Right cardiac atrium (tissue), 5 donors: Measurements from ENCODE around the gene VPS13D. TPM values are rescaled to one million over a fixed set of nuclear protein-coding genes. Genes with fewer than 3 reads are reported as not detected.
A peak's percentile ranks its signal among the peaks of the same experiment; 100 is the strongest.

Experiments used
- ATAC-seq, 2 donors: fragments of 200-7000 bp; cut with Tn5 transposase; one replicate each; pipeline versions ENCODE4 v1.8.0 to v1.9.1; 2020; ENCODE audit warnings: moderate library complexity in 2 of 2, mild to moderate bottlenecking in 1 of 2
- DNase-seq, 3 donors: peaks; one replicate each; pipeline ENCODE4 v3.0.0-alpha.2; 2020
- H3K27ac ChIP-seq: one replicate; pipeline ENCODE4 v1.5.1; 2013; ENCODE audit warnings: mild to moderate bottlenecking, low read length, control low read depth, moderate library complexity
- H3K27me3 ChIP-seq: one replicate; pipeline ENCODE4 v1.6.1; 2013; ENCODE audit not compliant: control insufficient read depth, insufficient read depth
- H3K4me1 ChIP-seq: one replicate; pipeline ENCODE4 v1.6.1; 2013; ENCODE audit warnings: low read length; ENCODE audit not compliant: control insufficient read depth, insufficient read depth
- H3K4me3 ChIP-seq: one replicate; pipeline ENCODE4 v1.5.1; 2013; ENCODE audit warnings: low read length, control low read depth
- H3K9me3 ChIP-seq: one replicate; pipeline ENCODE4 v1.6.1; 2013; ENCODE audit warnings: low read length; ENCODE audit not compliant: control insufficient read depth
- WGBS: extraction: QIAGEN DNeasy Blood & Tissue Kit; methylation state at CpG from one replicate; pipeline ENCODE4 v1.1.7; 2013; 5-methylcytosine and 5-hydroxymethylcytosine counted together
- intact Hi-C, 4 donors: fragments of 100-400 bp; cut with DNase I; formaldehyde crosslinking; loops; one replicate each; pipeline versions ENCODE4 v1.11.0 to v1.14.0; 2022 to 2023
- polyA plus RNA-seq: library from polyadenylated mRNA; stranded (reverse); fragments of 200-250 nt; gene quantifications from one replicate; pipeline ENCODE4 v1.2.3, GENCODE V29; 2013
- total RNA-seq, 4 donors: library from RNA; stranded (reverse); fragmentation: NEBNext Ultra II Directional; extraction: Animal tissue kit (Norgen Biotek cat#: 25700); gene quantifications; one replicate each; pipeline ENCODE4 v1.2.1, GENCODE V29; 2021
- donor health status: healthy with polysubstance abuse.
- donor health status: DM: no; HTN: yes; CAD: no.
- donor health status: DM: no; HTN: no; CAD: no.
- donor health status: DM: no; HTN: yes; CAD: no; lungs with severe emphysema.
- donor health status: DM: yes; HTN: yes; CAD: no.

VPS13D gene
- total and polyA plus RNA-seq, 5 donors, result 25.8 to 56.4 (median 54.8) TPM

GRCh38 chr1:12346483-12347151 is 116.8 kb downstream of the VPS13D start:
- no peaks in the 10 kb centered on the region for H3K9me3 ChIP-seq
- no peak for DNase-seq
- peaks cover 11% of the 10 kb centered on the region for H3K4me1 ChIP-seq
- ATAC-seq, result no peak
- no peak overlapping the region for H3K4me3 ChIP-seq
- intact Hi-C loops, result no loop called here
- no peaks in the 10 kb centered on the region for H3K27me3 ChIP-seq
- 85% methylated on average over 5 of the region's 5 CpGs for WGBS
- H3K27ac ChIP-seq, result no peak overlapping the region

DNA sequence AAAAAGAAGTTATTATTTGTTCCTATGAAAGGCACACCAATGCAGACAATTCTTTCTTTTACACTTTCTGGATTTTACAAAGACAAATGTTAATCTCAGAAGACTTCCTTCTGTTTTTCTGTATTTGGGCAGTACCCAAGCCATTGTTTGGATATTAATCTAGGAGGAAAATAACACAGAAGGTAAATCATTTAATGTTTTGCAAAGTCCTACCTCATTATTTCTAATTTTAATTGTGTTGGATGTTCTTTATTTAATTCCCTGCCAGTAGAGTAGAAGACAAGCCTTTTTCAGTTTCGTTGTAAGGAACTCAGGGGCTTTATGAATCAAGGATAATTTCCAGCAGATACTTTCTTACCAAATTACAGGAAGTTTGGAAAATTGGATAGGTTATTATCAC is 118.3 kb downstream of the VPS13D start:
- no peak for ATAC-seq
- intact Hi-C loops, result no loop called here
- Histone ChIP-seq H3K4me3 (no peak overlapping the region), H3K9me3 (no peaks in the 10 kb centered on the region), H3K27ac (no peak overlapping the region), H3K4me1 (peaks cover 6% of the 10 kb centered on the region), H3K27me3 (no peaks in the 10 kb centered on the region)
- no peak for DNase-seq
- 66% methylated on average over 1 of the region's 1 CpG for WGBS

GRCh38 chr1:12353981-12354380 is 124.2 kb downstream of the VPS13D start:
- no peak overlapping the region for H3K4me3 ChIP-seq
- DNase-seq (no peak), ATAC-seq (no peak)
- intact Hi-C loops, result no loop called here
- WGBS, result 84% methylated on average over 1 of the region's 1 CpG
- H3K4me1 ChIP-seq, result peaks cover 3% of the 10 kb centered on the region
- no peaks in the 10 kb centered on the region for H3K9me3 ChIP-seq
- H3K27ac ChIP-seq, result no peak overlapping the region
- no peaks in the 10 kb centered on the region for H3K27me3 ChIP-seq

GRCh38 chr1:12356004-12356890 is 126.4 kb downstream of the VPS13D start:
- no peak overlapping the region for H3K27ac ChIP-seq
- WGBS, result 59% methylated on average over 8 of the region's 8 CpGs
- no peak overlapping the region for H3K4me3 ChIP-seq
- no peaks in the 10 kb centered on the region for H3K9me3 ChIP-seq
- DNase-seq (no peak), ATAC-seq (peak; percentile 44 to 62)
- intact Hi-C loops, result no loop called here
- peaks cover 3% of the 10 kb centered on the region for H3K4me1 ChIP-seq
- H3K27me3 ChIP-seq, result no peaks in the 10 kb centered on the region

GRCh38 chr1:12358499-12358898 is 128.7 kb downstream of the VPS13D start:
- ATAC-seq (no peak), DNase-seq (no peak)

GRCh38 chr1:12359359-12360133 is 129.7 kb downstream of the VPS13D start:
- 46% methylated on average over 3 of the region's 3 CpGs for WGBS
- peak in 1 of 2 donors; percentile 24 for ATAC-seq
- intact Hi-C loops, result no loop called here
- Histone ChIP-seq H3K27ac (no peak overlapping the region), H3K4me1 (peaks cover 3% of the 10 kb centered on the region), H3K4me3 (no peak overlapping the region), H3K9me3 (no peaks in the 10 kb centered on the region), H3K27me3 (no peaks in the 10 kb centered on the region)
- no peak for DNase-seq

More at GRCh38 chr1:12358499-12358898, 128.7 kb downstream of the VPS13D start:
- Histone ChIP-seq H3K9me3 (no peaks in the 10 kb centered on the region), H3K27me3 (no peaks in the 10 kb centered on the region), H3K4me3 (no peak overlapping the region), H3K27ac (no peak overlapping the region), H3K4me1 (peaks cover 3% of the 10 kb centered on the region)
- intact Hi-C loops, result no loop called here
- WGBS, result 92% methylated on average over 6 of the region's 6 CpGs

DNA sequence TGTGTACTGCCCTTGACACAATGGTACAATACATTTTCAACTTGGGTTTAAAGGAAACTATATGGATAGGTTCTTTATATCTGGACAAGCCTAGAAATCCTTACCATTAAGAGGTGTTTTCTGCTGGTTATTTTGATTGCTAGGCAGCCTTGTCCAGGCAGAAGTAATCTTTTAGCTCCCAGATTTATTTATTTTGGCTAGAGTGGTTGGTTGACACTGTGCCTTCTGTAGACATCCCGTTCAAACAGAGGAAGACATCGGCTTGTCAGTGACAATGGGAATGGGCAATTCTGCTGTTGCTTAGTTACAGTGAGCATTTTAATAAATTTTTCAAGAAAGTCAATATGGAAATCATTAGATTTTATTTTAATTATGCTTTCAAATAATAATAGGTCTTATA is 138.8 kb downstream of the VPS13D start:
- no peak overlapping the region for H3K27ac ChIP-seq
- H3K4me3 ChIP-seq, result no peak overlapping the region
- DNase-seq, result no peak
- H3K9me3 ChIP-seq, result no peaks in the 10 kb centered on the region
- 43% methylated on average over 2 of the region's 2 CpGs for WGBS
- H3K27me3 ChIP-seq, result no peaks in the 10 kb centered on the region
- H3K4me1 ChIP-seq, result no peaks in the 10 kb centered on the region
- peak; percentile 54 to 69 for ATAC-seq
- intact Hi-C loops, result no loop called here

DNA sequence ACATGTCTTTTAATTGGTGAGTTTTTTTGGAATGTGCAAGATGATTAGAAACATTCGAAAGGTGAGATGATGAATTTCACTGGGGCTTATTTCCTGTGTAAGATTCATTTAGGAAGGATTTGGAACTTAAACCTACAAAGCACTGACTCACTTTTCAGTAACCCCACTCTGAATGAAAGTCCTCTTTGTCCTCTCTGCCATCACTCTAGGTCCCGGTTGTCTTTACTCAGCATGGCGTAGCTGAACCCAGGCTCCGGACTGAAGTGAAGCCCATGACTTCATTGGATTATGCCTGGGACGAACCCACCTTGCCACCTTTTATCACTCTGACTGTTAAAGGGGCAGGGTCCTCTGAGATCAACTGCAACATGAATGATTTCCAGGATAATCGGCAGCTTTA is 139.4 kb downstream of the VPS13D start:
- Histone ChIP-seq H3K9me3 (no peaks in the 10 kb centered on the region), H3K4me3 (no peak overlapping the region), H3K27ac (no peak overlapping the region), H3K27me3 (no peaks in the 10 kb centered on the region), H3K4me1 (no peaks in the 10 kb centered on the region)
- no peak for DNase-seq
- no peak for ATAC-seq
- WGBS, result 92% methylated on average over 6 of the region's 6 CpGs
- intact Hi-C loops, result no loop called here

- intact Hi-C loops, result no loop called here
- Histone ChIP-seq H3K27ac (no peak overlapping the region), H3K9me3 (no peaks in the 10 kb centered on the region), H3K4me3 (no peak overlapping the region), H3K4me1 (no peaks in the 10 kb centered on the region), H3K27me3 (no peaks in the 10 kb centered on the region)
- ATAC-seq (no peak), DNase-seq (no peak)
- 87% methylated on average over 5 of the region's 5 CpGs for WGBS
Observed at GRCh38 chr1:12370333-12370975, 140.6 kb downstream of the VPS13D start.

DNA sequence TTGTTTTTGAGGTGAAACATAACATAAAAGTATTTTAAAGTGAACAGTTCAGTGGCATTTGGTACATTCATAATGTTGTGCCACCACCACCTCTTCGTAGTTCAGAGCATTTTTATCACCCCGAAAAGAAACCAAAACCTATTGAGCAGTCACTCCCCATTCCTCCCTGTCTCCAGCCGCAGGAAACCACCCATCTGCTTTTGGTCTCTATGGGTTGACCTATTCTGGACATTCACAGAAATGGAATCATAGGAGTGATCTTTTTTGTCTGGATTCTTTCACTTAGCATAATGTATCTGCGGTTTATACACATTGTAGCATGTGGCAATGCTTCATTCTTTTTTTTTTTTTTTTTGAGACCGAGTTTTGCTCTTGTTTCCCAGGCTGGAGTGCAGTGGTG is 141.2 kb downstream of the VPS13D start:
- WGBS, result 95% methylated on average over 5 of the region's 5 CpGs
- H3K9me3 ChIP-seq, result no peaks in the 10 kb centered on the region
- DNase-seq (no peak), ATAC-seq (no peak)
- H3K27me3 ChIP-seq, result no peaks in the 10 kb centered on the region
- intact Hi-C loops, result no loop called here
- H3K27ac ChIP-seq, result no peak overlapping the region
- H3K4me3 ChIP-seq, result no peak overlapping the region
- no peaks in the 10 kb centered on the region for H3K4me1 ChIP-seq
